ENCODE results near the gene TBC1D22A.

- TF ChIP-seq POLR2AphosphoS5 (IDR thresholded peaks at IDR 0.05; ENCODE audit: low read depth) = no peak
- no peak for TF ChIP-seq CTCF (conservative IDR thresholded peaks at IDR 0.05; ENCODE audit: low read depth in 2 of 2)
- TF ChIP-seq JUNB (IDR thresholded peaks at IDR 0.05; ENCODE audit: unreplicated experiment) = no peak
- no peak for TF ChIP-seq REST (IDR thresholded peaks at IDR 0.05; ENCODE audit: unreplicated experiment)
Measured at GRCh38 chr22:47132428-47132825, 370.0 kb downstream of the TBC1D22A start.
